HL-60 (cell line): ENCODE data around the gene TADA2B.

Experiments
- DNase-seq, 2 experiments: peaks; one replicate each; pipeline ENCODE4 v3.0.0-alpha.2; 2010 to 2020; ENCODE audit warnings: low read depth in 1 of 2, low spot score in 1 of 2
- H3K27ac ChIP-seq: fragments of 250-450 bp; sonication (Bioruptor Pico); replicated peaks from 2 replicates; pipeline ENCODE4 v1.5.1; 2020; ENCODE audit warnings: mild to moderate bottlenecking, moderate library complexity
- H3K27me3 ChIP-seq: fragments of 250-450 bp; sonication (Bioruptor Pico); 2 replicates; pipeline ENCODE4 v1.5.1; 2021; ENCODE audit warnings: mild to moderate bottlenecking, moderate library complexity; ENCODE audit not compliant: insufficient read depth, poor library complexity, severe bottlenecking
- H3K4me3 ChIP-seq: replicated peaks from 2 replicates; pipeline ENCODE4 v1.5.1; 2011; ENCODE audit warnings: mild to moderate bottlenecking, control low read depth, low read length; ENCODE audit not compliant: insufficient read depth
- GABPA ChIP-seq: IDR thresholded peaks from 2 replicates; pipeline ENCODE4 v1.6.1; 2012; ENCODE audit warnings: low read depth
- POLR2AphosphoS5 ChIP-seq: IDR thresholded peaks from 2 replicates; pipeline ENCODE4 v1.6.1; 2012; ENCODE audit warnings: low read depth
- REST ChIP-seq: IDR thresholded peaks from 2 replicates; pipeline ENCODE4 v1.6.1; 2012; ENCODE audit warnings: low read depth; ENCODE audit not compliant: insufficient replicate concordance
- SPI1 ChIP-seq: IDR thresholded peaks from 2 replicates; pipeline ENCODE4 v1.6.1; 2012; ENCODE audit warnings: low read depth, mild to moderate bottlenecking, borderline replicate concordance
- TF ChIP-seq, protein P1 (sequence below): IDR thresholded peaks from one replicate; pipeline ENCODE4 v1.5.1; 2011; ENCODE audit warnings: low read length, control low read depth, inconsistent platforms; ENCODE audit not compliant: insufficient read depth

Gene TADA2B

DNA sequence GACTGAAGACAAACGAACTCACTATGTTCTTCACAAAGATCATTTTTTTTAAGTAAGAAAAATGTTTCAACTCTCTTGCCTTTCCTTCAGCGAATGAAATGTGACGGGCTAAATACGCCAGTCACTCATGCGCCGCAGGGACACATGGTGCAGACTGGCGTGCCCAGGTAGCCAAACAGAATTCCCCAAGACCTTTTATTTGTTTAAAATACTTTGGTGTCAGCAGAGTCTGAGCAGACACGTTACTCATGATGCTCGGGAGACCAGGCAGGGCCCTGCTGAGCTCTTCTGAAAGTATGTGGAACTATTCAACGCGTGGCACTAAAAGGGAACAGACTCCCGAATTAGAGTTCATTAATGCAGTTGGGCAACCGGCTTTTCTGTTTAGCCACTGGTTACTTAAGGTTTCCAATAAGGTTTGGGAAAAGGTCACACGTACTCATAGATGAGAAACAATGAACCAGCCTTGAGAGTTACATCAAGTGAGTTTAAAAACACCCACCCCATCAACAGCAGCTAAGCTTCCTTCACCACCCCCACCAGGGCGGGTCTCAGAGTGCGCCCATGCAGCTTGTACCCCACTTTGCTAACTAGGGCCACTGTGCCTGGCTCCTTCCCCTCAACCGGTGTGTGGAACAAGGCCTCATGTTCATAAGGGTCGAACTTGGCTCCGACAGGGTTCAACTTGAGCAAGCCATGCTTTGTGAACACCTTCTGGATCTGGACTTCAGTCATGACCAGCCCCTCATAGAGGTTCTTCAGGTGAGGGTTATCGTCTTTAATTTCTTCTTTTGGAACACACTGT is 17.4 kb downstream of the TADA2B start:
- TF ChIP-seq GABPA (no peak), POLR2AphosphoS5 (no peak; the same call in 1 of the 2 replicates), SPI1 (peak; percentile 41; the same call in 1 of the 2 replicates), REST (no peak)
- TF ChIP-seq, protein P1, sequence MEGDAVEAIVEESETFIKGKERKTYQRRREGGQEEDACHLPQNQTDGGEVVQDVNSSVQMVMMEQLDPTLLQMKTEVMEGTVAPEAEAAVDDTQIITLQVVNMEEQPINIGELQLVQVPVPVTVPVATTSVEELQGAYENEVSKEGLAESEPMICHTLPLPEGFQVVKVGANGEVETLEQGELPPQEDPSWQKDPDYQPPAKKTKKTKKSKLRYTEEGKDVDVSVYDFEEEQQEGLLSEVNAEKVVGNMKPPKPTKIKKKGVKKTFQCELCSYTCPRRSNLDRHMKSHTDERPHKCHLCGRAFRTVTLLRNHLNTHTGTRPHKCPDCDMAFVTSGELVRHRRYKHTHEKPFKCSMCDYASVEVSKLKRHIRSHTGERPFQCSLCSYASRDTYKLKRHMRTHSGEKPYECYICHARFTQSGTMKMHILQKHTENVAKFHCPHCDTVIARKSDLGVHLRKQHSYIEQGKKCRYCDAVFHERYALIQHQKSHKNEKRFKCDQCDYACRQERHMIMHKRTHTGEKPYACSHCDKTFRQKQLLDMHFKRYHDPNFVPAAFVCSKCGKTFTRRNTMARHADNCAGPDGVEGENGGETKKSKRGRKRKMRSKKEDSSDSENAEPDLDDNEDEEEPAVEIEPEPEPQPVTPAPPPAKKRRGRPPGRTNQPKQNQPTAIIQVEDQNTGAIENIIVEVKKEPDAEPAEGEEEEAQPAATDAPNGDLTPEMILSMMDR, result no peak
- peak in 1 of 2 experiments; percentile 88 for DNase-seq
- no peaks in the 10 kb centered on the region for H3K27me3 ChIP-seq
- H3K4me3 ChIP-seq, result no peak overlapping the region
- peak overlapping the region; percentile 81 for H3K27ac ChIP-seq

- no peak overlapping the region for H3K4me3 ChIP-seq
Measured at GRCh38 chr4:7061815-7062214, 18.6 kb downstream of the TADA2B start.

DNA sequence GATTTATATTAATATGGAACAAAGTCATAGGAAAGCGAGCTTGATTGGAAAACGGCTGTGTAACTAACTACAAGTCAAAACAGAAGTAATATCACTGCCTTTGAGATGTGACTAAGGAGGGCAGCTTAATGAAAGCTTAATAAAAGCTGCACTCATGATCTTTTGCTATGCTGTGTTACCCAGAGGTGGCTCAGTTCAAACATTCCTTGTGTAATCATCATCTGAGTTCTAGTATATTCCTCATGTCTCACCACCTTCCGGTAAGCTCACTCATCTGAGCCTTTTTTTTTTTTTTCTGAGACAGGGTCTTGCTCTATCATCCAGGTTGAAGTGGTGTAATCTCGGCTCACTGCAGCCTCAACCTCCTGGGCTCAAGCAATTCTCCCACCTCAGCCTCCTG is 19.6 kb downstream of the TADA2B start:
- H3K4me3 ChIP-seq, result no peak overlapping the region
- no peaks in the 10 kb centered on the region for H3K27me3 ChIP-seq
- H3K27ac ChIP-seq, result no peak overlapping the region
- DNase-seq, result no peak
- no peak for TF ChIP-seq SPI1
- TF ChIP-seq, protein P1, result no peak
- TF ChIP-seq GABPA, result no peak
- TF ChIP-seq REST, result no peak
- no peak for TF ChIP-seq POLR2AphosphoS5

More at GRCh38 chr4:7061815-7062214, 18.6 kb downstream of the TADA2B start:
- Histone ChIP-seq H3K27ac (peak overlapping the region; percentile 81), H3K27me3 (no peaks in the 10 kb centered on the region)
- no peak for DNase-seq
- TF ChIP-seq REST, result no peak
- no peak for TF ChIP-seq GABPA
- TF ChIP-seq, protein P1, result no peak
- TF ChIP-seq POLR2AphosphoS5, result no peak; the same call in 1 of the 2 replicates
- no peak for TF ChIP-seq SPI1
